ENCODE measurements around the gene BOLA1.
"Not testable (repeated sequence)": the region's sequence is repeated elsewhere in the genome, so short reads cannot be mapped to it uniquely, and the experiment has no call there.

The BOLA1 gene, protein sequence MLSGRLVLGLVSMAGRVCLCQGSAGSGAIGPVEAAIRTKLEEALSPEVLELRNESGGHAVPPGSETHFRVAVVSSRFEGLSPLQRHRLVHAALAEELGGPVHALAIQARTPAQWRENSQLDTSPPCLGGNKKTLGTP

DNA sequence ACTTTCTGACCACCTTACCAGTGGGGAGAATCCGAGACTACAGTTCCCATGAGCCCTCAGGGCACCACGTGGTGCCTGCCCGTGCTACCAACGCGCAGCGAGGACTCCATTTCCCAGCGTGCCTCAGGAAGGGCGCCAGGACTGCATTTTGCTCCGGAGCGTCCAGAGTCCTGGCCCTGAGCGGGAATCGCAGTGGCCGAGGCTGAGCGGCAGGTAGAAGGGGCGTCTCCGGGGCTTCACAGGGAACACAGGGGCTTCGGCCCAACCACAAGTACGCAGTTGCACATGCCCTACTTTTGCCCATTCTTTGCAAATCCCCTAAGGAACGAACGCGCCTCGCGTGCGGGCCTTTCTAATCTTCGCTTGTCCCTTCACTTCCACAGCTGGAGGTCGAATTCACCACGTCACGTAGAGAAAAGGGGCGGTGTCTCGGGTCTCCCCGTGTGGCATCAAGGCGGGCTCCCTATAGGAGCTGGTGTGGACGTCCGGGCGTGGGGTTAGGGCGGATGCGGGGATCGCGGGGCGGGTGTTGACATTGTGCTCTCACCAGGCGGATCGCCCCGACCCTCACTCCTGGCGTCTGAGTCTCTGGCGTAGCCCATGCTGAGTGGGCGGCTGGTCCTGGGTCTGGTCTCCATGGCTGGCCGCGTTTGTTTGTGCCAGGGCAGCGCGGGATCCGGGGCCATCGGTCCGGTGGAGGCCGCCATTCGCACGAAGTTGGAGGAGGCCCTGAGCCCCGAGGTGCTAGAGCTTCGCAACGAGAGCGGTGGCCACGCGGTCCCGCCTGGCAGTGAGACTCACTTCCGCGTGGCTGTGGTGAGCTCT, at the start of gene BOLA1:
Gene BOLA1 (plus strand): TSS at position 109 of the 825 bp plus-strand sequence. CDS start 492 bp downstream, at position 601.
- peak; percentile 93 for DNase-seq (ENCODE audit: low spot score)

DNA sequence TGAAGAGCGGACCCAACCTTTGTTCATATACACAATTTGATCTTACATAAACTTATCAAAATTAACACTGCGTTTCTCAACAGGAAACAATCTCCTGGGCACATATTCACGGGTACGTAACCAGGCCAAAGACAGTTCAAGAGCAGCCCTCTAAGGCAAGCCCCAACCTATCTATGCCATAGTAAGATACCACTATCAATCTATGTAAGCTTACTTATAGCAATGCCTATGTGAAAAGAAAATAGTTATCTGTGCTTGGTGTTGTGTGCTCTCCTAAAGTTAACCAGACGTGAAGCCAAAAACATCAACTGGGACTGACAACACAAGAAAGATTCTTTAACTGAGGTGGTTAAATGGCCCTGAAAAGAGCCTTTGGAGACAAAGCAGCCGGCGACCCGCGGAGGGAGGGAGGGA, 49.4 kb upstream of the BOLA1 start:
- no peak for DNase-seq (ENCODE audit: low spot score)

DNA sequence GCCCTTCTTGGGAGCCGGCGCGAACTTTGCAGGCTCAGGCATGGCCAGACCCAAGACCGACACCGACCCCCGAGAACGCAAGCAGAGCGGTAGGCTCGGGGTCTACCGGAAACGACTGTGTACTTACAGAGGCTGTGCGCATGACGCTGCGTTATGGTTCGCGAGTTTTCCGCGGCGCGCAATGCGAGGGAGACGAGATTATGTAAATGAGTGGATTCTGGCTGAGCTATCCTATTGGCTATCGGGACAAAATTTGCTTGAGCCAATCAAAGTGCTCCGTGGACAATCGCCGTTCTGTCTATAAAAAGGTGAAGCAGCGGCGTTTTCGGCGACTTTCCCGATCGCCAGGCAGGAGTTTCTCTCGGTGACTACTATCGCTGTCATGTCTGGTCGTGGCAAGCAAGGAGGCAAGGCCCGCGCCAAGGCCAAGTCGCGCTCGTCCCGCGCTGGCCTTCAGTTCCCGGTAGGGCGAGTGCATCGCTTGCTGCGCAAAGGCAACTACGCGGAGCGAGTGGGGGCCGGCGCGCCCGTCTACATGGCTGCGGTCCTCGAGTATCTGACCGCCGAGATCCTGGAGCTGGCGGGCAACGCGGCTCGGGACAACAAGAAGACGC, 48.5 kb upstream of the BOLA1 start:
- not testable (repeated sequence) for DNase-seq (ENCODE audit: low spot score)

DNA sequence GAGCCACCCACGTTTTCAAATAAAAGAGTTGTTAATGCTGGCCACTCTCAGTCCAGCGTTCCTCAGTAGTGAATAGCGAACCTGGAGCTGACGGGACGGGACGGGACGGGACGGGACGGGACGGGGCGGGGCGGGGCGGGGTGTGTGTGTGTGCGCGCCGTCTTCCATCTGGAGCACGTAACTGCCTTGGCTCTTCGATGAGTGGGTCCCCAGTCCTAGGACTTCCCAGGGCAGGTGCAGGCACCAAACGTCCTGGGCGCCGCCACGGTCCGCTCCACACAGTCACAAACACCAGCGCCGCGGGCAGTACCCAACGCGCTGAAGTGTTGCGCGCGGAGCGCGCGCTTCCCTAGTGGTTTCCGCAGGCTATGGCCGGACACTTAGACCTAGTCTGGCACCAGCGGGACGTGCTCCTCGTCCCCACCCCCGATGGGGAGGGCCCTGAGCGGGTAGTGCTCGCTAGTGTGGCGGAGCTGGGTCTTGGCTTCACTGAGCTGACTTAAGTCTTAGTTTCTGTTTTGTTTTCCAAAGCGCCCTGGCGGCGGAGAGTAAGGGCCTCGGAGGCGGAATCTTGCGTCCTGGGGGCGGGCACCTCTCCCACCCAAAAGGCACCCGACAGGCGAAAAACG, 47.7 kb upstream of the BOLA1 start:
- not testable (repeated sequence) for DNase-seq (ENCODE audit: low spot score)

DNA sequence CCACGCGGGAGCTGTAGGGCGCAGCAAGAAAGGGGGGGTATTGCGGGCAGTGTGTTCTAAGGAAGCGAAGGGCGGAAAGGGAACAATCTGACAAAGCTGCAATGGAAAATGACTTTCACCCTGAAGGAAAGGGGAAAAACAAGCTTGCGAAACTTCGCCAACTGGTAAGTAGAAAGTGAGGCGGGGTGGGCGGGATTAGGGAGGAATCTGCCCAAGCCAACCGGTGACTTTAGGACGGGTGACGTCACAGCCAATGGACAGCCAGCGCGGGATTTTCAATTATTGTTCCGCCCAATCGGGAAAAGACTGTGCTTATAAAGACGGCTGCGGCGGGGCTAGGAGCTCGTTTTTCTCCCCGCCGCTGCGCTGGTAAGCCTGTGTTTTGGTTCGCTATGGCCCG, 47.1 kb upstream of the BOLA1 start:
- not testable (repeated sequence) for DNase-seq (ENCODE audit: low spot score)

DNA sequence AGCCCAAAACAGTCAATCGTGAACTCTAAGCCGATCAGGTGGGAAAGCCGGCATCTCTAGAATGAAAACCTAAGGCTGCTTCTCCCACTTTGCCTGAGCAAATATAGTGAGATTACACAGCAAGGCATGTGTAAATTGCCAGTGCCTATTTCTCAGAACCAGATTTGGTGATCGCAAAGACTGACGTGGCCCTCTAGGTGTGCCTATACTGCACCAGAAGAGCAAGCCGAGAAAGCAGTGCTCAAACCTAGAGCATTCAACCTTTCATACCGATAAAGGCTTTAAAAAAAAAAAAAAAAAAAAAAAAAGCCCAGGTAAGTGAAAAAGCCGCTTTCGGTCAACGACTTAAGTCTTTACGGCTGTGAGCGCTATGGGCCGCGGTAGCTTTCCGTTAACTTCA, 39.1 kb upstream of the BOLA1 start:
- not testable (repeated sequence) for DNase-seq (ENCODE audit: low spot score)

DNA sequence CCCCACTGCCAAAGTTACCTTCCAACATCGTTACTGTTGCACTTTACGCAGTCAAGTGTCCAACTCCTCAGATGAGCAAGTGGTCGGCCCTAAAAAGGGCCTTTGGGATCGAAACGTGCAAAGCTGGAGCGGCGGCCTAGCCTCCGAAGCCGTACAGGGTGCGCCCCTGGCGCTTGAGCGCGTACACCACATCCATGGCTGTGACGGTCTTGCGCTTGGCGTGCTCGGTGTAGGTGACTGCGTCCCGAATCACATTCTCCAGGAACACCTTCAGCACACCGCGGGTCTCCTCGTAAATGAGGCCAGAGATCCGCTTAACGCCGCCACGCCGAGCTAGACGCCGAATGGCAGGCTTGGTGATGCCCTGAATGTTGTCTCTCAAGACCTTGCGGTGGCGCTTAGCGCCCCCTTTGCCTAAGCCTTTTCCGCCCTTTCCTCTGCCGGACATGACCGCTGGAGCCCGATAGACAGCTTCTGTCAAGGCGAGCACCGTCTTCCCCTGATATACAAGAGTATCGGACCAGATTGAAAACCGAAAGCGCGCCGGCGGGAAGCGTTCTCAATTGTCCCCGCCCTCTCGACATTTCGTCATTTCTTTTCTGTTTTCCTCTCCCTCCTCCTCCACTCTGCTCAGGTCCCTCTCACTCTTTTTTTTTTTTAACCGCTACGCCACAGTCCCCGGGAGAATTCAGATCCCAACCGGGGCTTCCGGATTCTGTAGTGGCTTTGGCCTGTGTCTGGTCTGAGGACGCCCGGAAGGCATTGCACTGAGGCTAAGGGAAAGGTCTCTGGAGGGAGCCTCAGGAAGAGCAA, 38.5 kb upstream of the BOLA1 start:
- DNase-seq (ENCODE audit: low spot score), result not testable (repeated sequence)

DNA sequence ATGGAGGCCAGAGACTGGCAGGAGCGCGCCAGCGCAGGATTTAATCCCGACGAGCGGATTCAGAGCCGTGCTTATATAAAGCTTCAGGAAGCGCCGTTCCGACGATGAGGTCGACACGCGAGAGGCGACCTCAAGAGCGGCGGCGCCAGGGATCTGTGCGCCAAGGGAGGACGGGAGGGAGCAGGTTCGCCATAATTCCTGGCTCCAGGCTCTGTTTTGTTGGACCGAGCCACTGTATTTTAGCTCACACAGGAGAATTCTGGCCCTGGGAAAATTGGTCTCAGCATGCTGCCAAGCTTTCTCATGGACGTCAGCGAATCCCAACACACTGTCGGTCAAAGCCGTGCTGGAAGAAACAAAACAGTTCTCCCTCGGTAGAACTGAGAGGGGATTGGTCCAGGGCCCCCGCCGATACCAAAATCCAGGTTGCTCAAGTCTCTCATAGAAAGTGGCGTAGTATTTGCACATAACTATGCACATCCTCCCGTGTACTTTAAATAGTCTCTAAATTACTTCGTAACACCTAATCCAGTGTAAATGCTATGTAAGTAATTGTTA, 37.8 kb upstream of the BOLA1 start:
- DNase-seq (ENCODE audit: low spot score), result not testable (repeated sequence)

DNA sequence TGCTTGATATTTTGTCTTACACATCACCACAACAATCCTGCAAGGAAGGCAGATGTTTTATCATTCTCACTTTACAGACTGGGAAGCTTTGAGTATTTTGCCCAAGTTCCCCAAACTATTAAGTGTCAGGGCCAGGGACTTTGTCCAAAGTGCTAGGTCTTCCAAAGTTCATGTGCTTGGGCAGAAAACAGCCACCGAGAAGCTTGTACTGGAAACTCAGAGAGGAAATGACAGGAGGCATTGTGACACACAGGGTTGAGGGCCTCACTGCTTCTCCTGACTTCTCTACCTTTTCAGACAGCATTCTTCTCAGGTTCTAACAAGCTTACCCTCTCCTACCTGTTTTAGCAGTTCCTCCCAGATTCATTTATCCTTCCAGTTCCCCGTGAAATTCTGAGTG, 32.5 kb upstream of the BOLA1 start:
- not testable (repeated sequence) for DNase-seq (ENCODE audit: low spot score)

DNA sequence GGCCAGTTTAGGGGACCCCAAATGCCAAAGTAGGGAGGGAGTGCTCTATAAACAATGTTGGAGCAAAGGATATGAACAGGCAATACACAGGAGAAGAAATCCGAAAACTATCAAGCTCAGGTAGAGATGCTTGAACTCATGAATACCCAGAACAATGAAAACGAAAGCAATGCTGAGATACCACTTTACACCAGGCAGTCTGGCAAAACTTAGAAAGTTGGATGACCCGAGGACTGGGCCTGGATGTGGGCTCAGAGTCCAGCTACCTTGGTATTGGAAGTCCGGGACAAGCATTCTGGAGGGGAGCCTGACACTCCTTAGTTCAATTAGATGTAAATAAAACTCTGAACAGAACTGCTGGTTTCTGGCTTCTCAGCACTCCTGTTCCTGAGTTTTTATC, 26.3 kb upstream of the BOLA1 start:
- DNase-seq (ENCODE audit: low spot score), result not testable (repeated sequence)

DNA sequence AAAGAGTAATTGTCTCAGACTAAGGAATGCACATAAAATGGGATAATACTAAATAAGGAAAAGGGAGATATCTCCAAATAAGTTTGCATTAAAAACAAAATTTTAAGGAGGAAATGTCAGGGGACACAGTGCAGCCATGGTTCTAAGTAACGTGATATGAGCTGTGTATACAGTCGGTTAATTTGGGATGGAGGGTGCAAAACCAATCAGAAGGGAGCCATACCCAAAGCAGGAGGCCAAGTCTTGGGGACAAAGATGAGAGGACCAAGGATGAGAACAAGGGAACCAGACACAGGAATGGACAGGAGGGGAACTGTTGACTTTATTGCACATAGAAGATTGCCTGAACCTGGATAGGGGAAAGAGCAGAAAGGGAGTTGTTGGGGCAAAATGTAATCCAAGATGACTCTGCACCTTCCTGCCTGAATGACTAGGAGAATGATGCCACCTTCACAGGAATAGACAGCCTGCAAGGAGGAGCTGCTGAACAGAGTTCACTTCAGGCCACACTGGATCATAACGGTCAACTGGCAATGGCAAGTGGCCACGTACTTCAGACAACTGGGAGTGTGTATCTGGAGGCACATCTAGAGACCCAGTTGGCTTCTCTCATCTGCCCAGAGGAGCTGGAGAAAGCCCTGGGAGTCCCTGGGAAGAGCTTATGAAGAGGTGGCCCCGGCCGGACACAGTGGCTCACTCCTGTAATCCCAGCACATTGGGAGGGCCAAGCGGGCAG, 22.0 kb upstream of the BOLA1 start:
- DNase-seq (ENCODE audit: low spot score), result no peak

DNA sequence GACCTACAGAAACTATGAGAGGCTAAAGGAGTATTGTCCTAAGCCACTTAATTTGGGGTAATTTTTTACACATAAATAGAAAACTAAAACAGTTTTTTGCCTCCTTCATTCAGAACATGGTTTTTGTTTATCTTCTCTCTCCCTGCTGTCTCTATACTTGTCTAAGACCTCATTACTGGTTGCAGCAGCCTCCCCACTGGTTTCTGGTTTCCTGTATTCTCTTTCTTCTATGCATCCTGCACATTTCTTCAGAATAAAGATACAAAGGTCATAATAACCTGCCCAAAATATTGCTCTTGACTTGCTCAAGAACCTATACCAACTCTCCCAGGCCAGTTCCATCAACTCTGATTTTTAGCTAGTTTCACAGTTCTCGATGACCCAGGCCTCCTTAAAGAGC, 19.8 kb upstream of the BOLA1 start:
- DNase-seq (ENCODE audit: low spot score), result no peak

DNA sequence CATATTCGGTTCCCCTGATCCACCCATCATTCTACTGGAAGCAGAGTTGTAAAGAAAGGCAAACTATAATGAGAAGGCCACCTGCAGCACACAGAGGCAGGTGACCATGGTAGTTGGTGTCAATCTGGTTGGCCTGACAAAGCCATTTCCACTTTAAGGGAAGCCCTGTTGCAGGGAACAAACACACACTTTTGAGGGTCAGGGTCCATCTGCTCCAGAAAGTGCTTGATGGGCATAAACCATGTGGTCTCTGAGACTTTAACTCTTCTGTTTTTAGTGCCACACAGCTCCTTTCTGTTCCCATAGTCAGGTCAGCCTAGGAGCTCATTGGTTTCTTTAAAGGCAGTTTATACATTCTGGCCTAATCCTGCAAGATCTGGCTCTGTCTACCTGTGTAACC, 17.5 kb upstream of the BOLA1 start:
- no peak for DNase-seq (ENCODE audit: low spot score)

DNA sequence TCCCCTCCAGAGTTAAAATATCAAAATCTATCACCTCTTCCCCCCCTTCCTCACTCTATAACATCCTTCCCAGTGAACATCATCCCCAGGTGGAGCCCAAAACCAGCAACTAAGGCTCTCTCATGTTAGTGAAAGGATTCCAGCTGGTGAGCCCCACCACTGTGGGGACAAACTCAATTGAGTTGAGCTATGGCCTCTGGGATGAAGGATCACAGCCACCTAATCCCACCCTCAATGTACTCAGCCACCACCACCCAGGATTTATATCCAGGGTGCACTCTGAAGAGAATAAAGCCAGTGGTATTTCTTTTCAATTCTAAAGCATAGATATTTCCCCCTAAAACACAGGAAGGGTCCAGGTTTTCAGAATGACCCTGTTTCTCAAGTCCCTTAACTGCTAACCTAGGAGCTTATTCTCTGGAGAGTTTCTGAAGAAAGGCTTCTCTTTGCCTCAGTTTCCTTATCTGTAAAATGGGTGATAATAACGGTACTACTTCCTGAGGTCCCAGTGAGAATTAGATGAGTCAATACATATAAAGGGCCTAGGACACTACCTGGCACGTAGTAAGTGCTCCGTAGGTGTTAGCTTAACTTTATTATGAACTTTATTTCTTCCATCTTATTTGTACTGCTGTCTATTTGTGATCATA, 15.6 kb upstream of the BOLA1 start:
- no peak for DNase-seq (ENCODE audit: low spot score)

DNA sequence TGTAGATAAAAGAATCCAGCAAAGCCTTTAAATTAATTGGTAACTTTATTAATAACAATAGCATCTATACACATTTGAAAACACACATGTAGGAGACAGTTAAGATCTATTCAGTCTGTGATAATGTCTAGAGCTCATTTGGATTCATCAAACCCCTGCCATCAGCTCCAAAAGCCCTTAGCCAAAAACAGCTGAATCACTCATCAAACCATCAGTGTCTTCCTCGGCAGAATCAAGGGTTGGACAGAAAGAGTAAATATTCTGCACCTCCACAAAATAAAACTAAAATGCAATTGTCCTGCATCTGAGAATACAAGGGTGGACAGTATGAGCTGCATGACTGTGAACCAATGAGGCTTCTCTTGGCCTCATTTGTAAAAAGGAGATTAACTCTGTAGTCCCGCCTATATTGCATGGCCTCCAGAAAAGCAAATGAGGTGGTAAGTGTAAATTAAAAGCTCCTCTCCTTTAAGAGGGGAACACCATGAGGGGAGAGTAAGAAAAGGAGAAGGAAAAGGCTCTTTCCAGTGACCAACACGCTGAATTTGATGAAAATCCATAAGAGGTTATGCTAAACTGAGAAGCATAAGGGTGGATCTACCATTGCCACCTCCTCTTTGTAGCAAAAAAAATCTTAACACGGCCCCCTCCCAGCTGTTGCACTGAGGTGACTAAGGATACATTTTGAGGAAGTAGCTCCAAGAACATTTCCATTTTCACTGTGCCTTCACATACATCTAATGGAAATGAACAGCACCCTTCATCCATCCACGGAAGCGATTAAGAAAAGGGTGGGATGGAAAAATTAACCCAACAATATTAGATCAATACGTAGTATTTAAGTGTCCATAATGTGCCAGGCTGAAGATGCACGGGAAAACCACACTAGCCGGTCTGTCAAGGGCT, 14.7 kb upstream of the BOLA1 start:
- DNase-seq (ENCODE audit: low spot score), result no peak

DNA sequence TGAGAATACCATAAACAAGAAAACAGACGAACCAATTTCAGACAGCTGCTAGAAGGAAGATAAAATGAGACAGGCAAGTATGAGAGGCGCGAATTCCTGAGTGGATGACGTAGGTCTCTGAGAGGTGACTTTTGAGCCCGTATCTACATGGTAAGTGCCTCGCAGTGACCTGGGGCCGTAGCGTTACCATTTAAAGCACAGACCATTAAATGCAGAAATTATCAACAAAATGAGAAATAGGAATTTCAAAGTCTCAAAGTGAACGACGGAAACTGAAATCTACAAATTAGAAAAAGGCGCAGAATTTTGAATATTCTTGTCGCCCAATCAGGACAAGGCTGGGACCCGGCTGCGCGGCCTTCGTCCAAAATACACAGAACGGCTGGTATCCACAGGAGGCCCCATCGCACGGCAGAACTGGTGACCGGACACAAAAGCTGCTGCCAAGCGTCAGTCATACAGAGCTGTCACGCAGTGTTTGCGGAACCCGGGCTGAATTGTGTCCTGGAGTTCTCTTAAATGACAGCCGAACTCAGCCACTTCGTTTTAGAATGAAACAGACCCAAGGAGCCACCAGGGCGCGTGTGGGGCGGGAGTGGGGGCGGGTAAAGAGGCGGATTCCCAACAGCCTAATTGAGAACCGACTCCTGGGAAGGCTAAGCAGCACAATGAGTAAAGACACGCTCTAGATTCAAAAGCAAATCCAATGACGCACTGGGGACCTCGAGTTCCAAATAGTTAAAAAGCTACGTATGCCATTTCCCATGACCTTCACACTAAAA, 13.8 kb upstream of the BOLA1 start:
- peak; percentile 81 for DNase-seq (ENCODE audit: low spot score)

DNA sequence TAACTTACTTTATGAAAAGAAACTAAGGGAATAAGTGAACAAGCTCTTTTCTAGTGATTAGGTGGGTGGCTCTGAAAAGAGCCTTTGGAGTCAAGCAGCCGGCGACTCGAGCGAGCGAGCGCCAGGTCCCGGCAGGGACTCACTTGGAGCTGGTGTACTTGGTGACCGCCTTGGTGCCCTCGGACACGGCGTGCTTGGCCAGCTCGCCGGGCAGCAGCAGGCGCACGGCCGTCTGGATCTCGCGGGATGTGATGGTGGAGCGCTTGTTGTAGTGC, 13.3 kb upstream of the BOLA1 start:
- not testable (repeated sequence) for DNase-seq (ENCODE audit: low spot score)

DNA sequence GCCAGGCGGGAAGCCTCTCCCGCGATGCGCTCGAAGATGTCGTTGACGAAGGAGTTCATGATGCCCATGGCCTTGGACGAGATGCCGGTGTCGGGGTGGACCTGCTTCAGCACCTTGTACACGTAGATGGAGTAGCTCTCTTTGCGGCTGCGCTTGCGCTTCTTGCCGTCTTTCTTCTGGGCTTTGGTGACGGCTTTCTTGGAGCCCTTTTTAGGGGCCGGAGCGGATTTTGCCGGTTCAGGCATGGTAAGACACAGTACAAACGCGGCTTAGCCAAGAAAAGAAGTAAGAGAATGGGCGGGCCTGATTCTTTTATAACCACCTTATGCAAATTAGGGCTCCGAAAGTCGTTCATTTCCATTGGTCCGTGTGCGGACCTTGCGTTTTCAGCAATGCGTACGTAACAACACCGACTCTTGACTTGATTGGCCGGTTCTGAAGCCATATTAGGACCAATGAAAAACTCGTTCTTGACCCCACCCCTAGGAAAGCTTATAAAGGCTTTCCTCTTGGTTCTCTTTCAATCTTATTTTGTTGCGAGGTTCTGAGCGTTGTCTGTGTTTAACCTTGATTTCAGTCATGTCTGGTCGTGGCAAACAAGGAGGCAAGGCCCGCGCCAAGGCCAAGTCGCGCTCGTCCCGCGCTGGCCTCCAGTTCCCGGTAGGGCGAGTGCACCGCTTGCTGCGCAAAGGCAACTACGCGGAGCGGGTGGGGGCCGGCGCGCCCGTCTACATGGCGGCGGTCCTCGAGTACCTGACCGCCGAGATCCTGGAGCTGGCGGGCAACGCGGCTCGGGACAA, 12.8 kb upstream of the BOLA1 start:
- DNase-seq (ENCODE audit: low spot score), result peak; percentile 100

All from globus pallidus (tissue), 1 donor.